Muscle of leg (tissue), 11 donors: ENCODE measurements around the gene HACD4. TPM values are rescaled to one million over a fixed set of nuclear protein-coding genes. Genes with fewer than 3 reads are reported as not detected.

Source experiments
- DNase-seq: peaks from one replicate; pipeline ENCODE4 v3.0.0; 2013
- H3K27ac ChIP-seq: one replicate; pipeline ENCODE4 v1.5.1; 2013; ENCODE audit warnings: mild to moderate bottlenecking, low read length, control low read depth
- H3K27me3 ChIP-seq: one replicate; pipeline ENCODE4 v1.6.1; 2013; ENCODE audit warnings: low read length; ENCODE audit not compliant: control insufficient read depth, insufficient read depth
- H3K36me3 ChIP-seq: one replicate; pipeline ENCODE4 v1.6.1; 2013; ENCODE audit warnings: low read length; ENCODE audit not compliant: control insufficient read depth, insufficient read depth
- H3K4me1 ChIP-seq: one replicate; pipeline ENCODE4 v1.6.1; 2013; ENCODE audit warnings: low read length; ENCODE audit not compliant: control insufficient read depth, insufficient read depth
- H3K4me3 ChIP-seq: one replicate; pipeline ENCODE4 v1.5.1; 2013; ENCODE audit warnings: low read length, control low read depth
- H3K9me3 ChIP-seq: replicated peaks from 2 replicates; pipeline ENCODE4 v1.6.1; 2013; ENCODE audit warnings: low read depth, low read length; ENCODE audit not compliant: control insufficient read depth
- WGBS: methylation state at CpG from one replicate; pipeline ENCODE4 v1.1.5; 2013; ENCODE audit warnings: missing lambda C conversion rate; ENCODE audit not compliant: insufficient coverage; 5-methylcytosine and 5-hydroxymethylcytosine counted together
- polyA plus RNA-seq, 8 donors: library from polyadenylated mRNA; unstranded; fragments of 120-200 nt; gene quantifications; one replicate each; pipeline versions ENCODE4 v1.2.1 to v1.2.3, GENCODE V29; 2013; ENCODE audit warnings: inconsistent platforms in 1 of 8, low replicate concordance in 1 of 8; ENCODE audit not compliant: insufficient read length in 8 of 8, insufficient read depth in 1 of 8
- total RNA-seq: library from RNA; stranded (reverse); fragments of 120-200 nt; gene quantifications from one replicate; pipeline ENCODE4 v1.2.4, GENCODE V29; 2013

HACD4 gene
- total and polyA plus RNA-seq, 9 donors, result 1.2 to 2.4 (median 1.3) TPM

DNA sequence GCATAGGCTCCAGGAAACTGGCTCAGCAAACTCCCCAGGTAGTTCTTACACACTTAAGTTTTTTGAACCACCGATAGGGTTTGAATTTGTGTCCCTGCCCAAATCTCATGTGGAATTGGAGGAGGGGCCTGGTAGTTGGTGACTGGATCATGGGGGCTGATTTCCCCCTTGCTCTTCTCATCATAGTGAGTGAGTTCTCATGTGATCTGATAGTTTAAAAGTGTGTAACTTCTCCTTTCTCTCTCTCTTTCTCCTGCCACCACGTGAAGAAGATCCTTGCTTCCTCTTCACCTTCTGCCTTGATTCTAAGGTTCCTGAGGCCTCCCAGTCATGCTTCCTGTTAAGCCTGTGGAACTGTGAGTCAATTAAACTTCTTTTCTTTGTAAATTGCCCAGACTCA lies 22.4 kb upstream of the HACD4 start:
- no peaks in the 10 kb centered on the region for H3K9me3 ChIP-seq
- no peak overlapping the region for H3K4me3 ChIP-seq
- DNase-seq, result no peak
- no CpG with 5 or more reads among the region's 2 CpGs for WGBS
- H3K4me1 ChIP-seq, result no peaks in the 10 kb centered on the region
- H3K27me3 ChIP-seq, result no peaks in the 10 kb centered on the region
- no peaks in the 10 kb centered on the region for H3K36me3 ChIP-seq
- no peak overlapping the region for H3K27ac ChIP-seq

DNA sequence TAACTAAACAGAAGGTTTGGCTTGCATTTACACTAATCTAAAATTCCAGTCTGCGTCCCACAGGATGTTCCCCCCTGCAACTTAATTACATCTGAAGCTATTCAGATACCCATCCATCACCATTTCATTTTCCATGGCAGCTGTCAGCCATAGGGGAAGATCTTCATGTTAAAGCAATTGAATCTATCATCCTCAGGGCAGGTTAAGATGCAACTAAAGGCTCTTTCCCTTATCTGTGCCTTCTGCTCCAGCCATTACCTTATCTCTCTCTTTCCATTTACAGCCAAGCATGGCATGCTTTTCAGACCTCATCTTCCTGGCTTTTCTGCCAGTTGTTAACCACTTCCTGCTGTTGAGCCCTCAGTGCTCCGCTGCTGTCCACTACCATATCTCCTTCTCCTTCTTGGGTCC lies 15.8 kb upstream of the HACD4 start:
- Histone ChIP-seq H3K27ac (no peak overlapping the region), H3K27me3 (no peaks in the 10 kb centered on the region), H3K4me1 (no peaks in the 10 kb centered on the region), H3K4me3 (no peak overlapping the region), H3K9me3 (no peaks in the 10 kb centered on the region), H3K36me3 (no peaks in the 10 kb centered on the region)
- WGBS, result no CpG with 5 or more reads among the region's 2 CpGs
- DNase-seq, result no peak

DNA sequence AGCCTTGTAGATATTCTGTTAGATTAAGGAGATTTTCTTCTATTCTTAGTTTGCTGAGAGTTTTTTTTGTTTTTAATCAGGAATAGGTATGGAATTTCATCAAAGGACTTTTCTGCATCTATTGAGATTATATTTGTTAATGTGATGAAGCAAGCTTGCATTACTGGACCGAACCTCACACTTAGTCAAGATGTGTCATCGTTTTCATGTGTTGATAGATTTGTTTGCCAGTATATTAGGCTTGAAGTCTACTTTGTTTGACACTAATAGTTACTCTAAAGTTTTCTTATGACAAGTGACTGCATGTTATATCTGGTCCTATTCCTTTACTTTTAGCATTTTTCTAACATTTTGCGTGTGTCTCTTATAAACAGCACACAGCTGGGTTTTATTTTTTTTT lies 12.4 kb upstream of the HACD4 start:
- no peak for DNase-seq
- Histone ChIP-seq H3K9me3 (no peaks in the 10 kb centered on the region), H3K27ac (no peak overlapping the region), H3K4me1 (no peaks in the 10 kb centered on the region), H3K36me3 (no peaks in the 10 kb centered on the region), H3K27me3 (no peaks in the 10 kb centered on the region), H3K4me3 (no peak overlapping the region)
- no CpG with 5 or more reads among the region's 3 CpGs for WGBS

DNA sequence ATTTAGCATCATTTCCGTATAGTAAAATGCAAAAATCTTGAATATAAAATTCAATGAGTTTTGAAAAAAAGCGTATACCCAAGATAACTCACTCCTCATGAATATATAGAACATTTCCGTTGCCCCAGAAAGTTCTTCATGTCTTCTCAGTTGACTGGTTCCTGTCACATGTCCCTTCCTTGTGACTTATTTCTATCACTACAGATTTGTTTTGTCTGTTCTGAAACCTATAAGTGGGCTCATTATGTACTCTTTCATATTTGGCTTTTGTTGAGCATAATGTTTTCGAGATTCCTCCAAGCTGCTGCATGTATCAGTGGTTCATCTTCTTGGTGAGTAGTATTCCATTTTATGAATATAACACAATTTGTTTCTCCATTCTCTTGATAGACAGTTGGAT lies 11.0 kb upstream of the HACD4 start:
- Histone ChIP-seq H3K4me3 (no peak overlapping the region), H3K4me1 (no peaks in the 10 kb centered on the region), H3K9me3 (no peaks in the 10 kb centered on the region), H3K36me3 (no peaks in the 10 kb centered on the region), H3K27ac (no peak overlapping the region), H3K27me3 (no peaks in the 10 kb centered on the region)
- no CpG with 5 or more reads among the region's 4 CpGs for WGBS
- DNase-seq, result no peak

DNA sequence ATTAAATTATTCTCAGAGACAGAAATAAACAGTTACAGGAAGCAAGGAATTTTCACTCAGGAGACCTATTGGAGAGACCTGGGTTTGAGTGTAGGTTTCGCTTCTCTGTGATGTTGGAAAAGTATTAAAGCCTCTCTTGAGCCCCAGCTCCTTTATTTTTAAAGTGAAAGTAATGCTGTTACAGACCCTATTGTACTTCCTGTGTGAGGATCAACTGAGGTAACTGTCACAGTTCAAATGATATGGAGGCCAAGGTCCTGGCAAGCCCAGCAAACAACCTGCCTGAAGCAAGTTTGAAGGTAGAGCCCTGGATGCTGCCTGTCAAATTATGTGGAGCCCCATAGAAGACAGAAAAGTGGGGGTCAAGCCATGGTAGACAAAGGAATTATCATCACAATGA lies 7.9 kb upstream of the HACD4 start:
- Histone ChIP-seq H3K9me3 (no peaks in the 10 kb centered on the region), H3K27ac (no peak overlapping the region), H3K27me3 (no peaks in the 10 kb centered on the region), H3K4me3 (no peak overlapping the region), H3K36me3 (no peaks in the 10 kb centered on the region), H3K4me1 (no peaks in the 10 kb centered on the region)
- DNase-seq, result no peak
- no CpG with 5 or more reads among the region's 1 CpG for WGBS

DNA sequence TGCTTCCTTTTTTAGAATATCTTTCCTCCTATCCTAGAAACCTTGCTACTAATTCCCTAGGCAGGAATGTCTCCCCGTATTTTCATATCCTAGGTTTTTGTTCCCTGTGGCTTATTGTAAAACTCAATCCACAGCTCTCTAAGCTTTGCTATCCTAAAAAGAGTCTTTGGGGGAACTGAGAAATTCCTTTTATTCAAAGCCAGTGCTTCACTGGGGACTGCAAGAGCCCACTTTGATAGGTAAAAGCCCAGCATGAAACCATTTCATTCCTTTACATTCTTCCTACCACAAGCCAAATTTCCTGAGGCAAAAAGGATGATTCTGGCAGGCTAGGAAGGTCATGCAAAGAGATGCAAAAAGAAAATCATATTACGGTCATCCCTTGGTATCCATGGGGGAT lies 5.8 kb upstream of the HACD4 start:
- no peaks in the 10 kb centered on the region for H3K36me3 ChIP-seq
- no peak overlapping the region for H3K27ac ChIP-seq
- no CpG with 5 or more reads among the region's 2 CpGs for WGBS
- H3K4me1 ChIP-seq, result no peaks in the 10 kb centered on the region
- H3K9me3 ChIP-seq, result no peaks in the 10 kb centered on the region
- no peak for DNase-seq
- peaks cover under 1% of the 10 kb centered on the region for H3K27me3 ChIP-seq
- no peak overlapping the region for H3K4me3 ChIP-seq

DNA sequence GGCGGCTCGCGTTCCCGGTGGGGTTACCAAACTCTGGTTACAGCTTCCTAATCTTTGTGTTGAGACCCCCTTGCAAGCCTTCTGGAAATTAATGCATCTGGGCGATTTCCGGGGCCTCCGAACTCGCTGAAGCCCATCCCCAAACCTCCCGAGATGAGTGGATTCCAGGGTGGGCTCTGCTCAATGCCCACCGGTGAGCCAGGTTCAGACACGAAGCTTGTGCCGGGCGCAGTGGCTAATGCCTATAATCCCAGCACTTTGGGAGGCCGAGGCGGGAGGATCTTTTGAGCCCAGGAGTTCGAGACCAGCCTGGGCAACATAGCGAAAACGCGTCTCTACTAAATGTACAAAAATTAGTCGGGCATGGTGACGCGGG lies 356 bp upstream of the HACD4 start:
- H3K4me1 ChIP-seq, result peaks cover 4% of the 10 kb centered on the region
- H3K9me3 ChIP-seq, result no peaks in the 10 kb centered on the region
- WGBS, result 68% methylated on average over 22 of the region's 22 CpGs
- peaks cover 5% of the 10 kb centered on the region for H3K27me3 ChIP-seq
- no peak for DNase-seq
- H3K36me3 ChIP-seq, result no peaks in the 10 kb centered on the region
- no peak overlapping the region for H3K27ac ChIP-seq
- H3K4me3 ChIP-seq, result peak overlapping the region; percentile 40

DNA sequence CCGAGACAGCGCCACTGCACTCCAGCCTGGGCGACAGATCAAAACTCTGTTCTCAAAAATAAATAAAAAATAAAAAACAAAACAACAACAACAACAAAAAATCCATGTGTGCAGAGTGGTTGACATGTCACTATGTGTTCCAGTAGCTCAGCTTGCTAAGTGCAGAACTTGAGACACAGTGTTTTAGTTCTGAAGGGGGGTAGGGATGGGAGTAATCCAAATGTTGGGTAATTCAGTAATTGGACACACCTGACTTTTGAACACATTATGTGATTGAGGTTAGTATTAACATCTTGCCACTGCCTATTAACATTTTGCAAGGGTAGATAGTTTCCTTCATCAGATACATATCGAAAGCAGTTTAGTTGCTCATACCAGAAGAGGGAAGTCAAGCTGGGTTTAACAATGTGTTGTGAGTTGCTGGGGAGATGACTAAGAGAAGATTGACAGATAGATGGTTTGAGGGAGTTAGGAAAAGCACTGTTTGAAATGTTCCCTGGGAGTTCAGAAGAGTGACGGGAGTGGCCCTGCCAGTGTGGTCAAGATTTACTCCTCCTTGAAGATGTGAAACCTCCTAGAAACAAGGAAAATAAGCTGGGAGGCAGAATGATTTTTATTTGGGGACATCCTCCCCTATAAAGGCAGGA lies 928 bp downstream of the HACD4 start:
- WGBS, result 83% methylated on average over 1 of the region's 5 CpGs
- Histone ChIP-seq H3K4me1 (peaks cover 4% of the 10 kb centered on the region), H3K27me3 (peaks cover 5% of the 10 kb centered on the region), H3K9me3 (no peaks in the 10 kb centered on the region), H3K27ac (peak overlapping the region; percentile 73), H3K4me3 (no peak overlapping the region), H3K36me3 (no peaks in the 10 kb centered on the region)
- DNase-seq, result peak; percentile 57

DNA sequence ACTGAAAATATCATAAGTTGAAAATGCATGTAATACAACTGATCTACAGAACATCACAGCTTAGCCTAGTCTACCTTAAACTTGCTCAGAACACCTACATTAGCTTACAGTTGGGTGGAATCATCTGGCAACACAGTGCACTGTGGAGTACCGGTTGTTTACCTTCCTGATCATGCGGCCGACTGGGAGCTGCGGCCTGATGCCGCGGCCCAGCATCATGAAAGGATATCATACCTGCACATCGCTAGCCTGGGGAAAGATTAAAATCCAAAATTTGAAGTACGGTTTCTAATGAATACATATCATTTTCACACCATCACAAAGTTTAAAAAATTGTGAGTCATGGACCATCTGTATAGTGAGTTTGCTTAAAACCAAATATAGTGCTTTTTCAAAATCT lies 1.8 kb downstream of the HACD4 start:
- no peak overlapping the region for H3K27ac ChIP-seq
- H3K4me1 ChIP-seq, result peaks cover 4% of the 10 kb centered on the region

DNA sequence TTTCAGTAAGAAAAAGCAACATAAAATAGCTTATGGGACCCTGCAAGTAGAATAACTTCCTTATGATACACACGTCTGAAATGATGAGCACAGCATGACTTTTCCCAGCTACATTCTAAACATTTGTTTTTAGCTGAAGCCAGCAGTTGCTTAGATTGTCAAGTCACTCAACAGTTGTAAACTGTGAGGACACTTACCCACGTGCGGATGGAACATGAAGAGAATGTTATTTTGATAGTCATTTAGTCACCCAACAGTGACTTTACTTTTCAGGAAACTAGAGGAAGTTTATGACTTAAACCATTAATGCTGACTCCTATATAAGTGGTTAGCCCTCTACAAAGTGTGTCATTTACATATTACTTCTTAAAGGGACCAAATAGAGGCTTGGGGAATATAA lies 3.0 kb downstream of the HACD4 start:
- peak; percentile 65 for DNase-seq
- no peaks in the 10 kb centered on the region for H3K36me3 ChIP-seq
- WGBS, result no CpG with 5 or more reads among the region's 3 CpGs
- no peaks in the 10 kb centered on the region for H3K9me3 ChIP-seq
- peaks cover 5% of the 10 kb centered on the region for H3K27me3 ChIP-seq
- no peak overlapping the region for H3K27ac ChIP-seq
- no peak overlapping the region for H3K4me3 ChIP-seq
- H3K4me1 ChIP-seq, result peaks cover 4% of the 10 kb centered on the region

More for the DNA sequence above, 1.8 kb downstream of the HACD4 start:
- no peaks in the 10 kb centered on the region for H3K36me3 ChIP-seq
- H3K4me3 ChIP-seq, result no peak overlapping the region
- H3K9me3 ChIP-seq, result no peaks in the 10 kb centered on the region
- H3K27me3 ChIP-seq, result peaks cover 5% of the 10 kb centered on the region
- no peak for DNase-seq
- 63% methylated on average over 6 of the region's 8 CpGs for WGBS

DNA sequence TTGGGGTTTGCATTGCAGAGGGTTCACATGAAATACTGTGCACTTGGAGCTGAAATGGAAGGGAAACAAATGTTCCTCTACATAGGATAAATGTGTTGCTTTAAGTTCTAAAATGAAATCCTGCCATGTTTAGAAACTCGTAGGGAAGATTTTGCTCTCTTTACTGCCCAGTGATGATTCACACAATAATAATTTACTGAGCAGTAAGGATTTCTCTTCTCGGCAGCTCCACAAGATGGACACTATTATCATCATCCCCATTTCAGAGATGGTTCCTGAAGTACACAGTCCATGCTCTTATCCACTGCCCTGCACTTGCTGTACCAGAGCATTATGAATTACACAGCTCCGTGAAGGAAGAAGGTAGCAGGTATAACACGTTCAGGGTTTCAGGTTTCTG lies 4.1 kb downstream of the HACD4 start:
- no peak overlapping the region for H3K4me3 ChIP-seq
- H3K4me1 ChIP-seq, result peaks cover 4% of the 10 kb centered on the region
- DNase-seq, result no peak
- H3K27ac ChIP-seq, result no peak overlapping the region
- no peaks in the 10 kb centered on the region for H3K9me3 ChIP-seq
- 83% methylated on average over 1 of the region's 4 CpGs for WGBS
- no peaks in the 10 kb centered on the region for H3K36me3 ChIP-seq
- peaks cover 5% of the 10 kb centered on the region for H3K27me3 ChIP-seq
